HL-60 (cell line): Measurements from ENCODE around the gene ARHGEF12.

Experiments used
- DNase-seq, 2 experiments: peaks; one replicate each; pipeline ENCODE4 v3.0.0-alpha.2; 2010 to 2020; ENCODE audit warnings: low read depth in 1 of 2, low spot score in 1 of 2
- H3K27ac ChIP-seq: fragments of 250-450 bp; sonication (Bioruptor Pico); replicated peaks from 2 replicates; pipeline ENCODE4 v1.5.1; 2020; ENCODE audit warnings: mild to moderate bottlenecking, moderate library complexity
- H3K27me3 ChIP-seq: fragments of 250-450 bp; sonication (Bioruptor Pico); 2 replicates; pipeline ENCODE4 v1.5.1; 2021; ENCODE audit warnings: mild to moderate bottlenecking, moderate library complexity; ENCODE audit not compliant: insufficient read depth, poor library complexity, severe bottlenecking
- H3K4me3 ChIP-seq: replicated peaks from 2 replicates; pipeline ENCODE4 v1.5.1; 2011; ENCODE audit warnings: mild to moderate bottlenecking, control low read depth, low read length; ENCODE audit not compliant: insufficient read depth
- CTCF ChIP-seq: IDR thresholded peaks from one replicate; pipeline ENCODE4 v1.5.1; 2011; ENCODE audit warnings: low read length, control low read depth, inconsistent platforms; ENCODE audit not compliant: insufficient read depth
- GABPA ChIP-seq: IDR thresholded peaks from 2 replicates; pipeline ENCODE4 v1.6.1; 2012; ENCODE audit warnings: low read depth
- POLR2AphosphoS5 ChIP-seq: IDR thresholded peaks from 2 replicates; pipeline ENCODE4 v1.6.1; 2012; ENCODE audit warnings: low read depth
- REST ChIP-seq: IDR thresholded peaks from 2 replicates; pipeline ENCODE4 v1.6.1; 2012; ENCODE audit warnings: low read depth; ENCODE audit not compliant: insufficient replicate concordance
- SPI1 ChIP-seq: IDR thresholded peaks from 2 replicates; pipeline ENCODE4 v1.6.1; 2012; ENCODE audit warnings: low read depth, mild to moderate bottlenecking, borderline replicate concordance

Gene ARHGEF12

GRCh38 chr11:120513436-120514315, 177.5 kb downstream of the ARHGEF12 start:
- H3K27me3 ChIP-seq: peaks cover 9% of the 10 kb centered on the region
- TF ChIP-seq CTCF: no peak
- TF ChIP-seq REST: no peak
- no peak for TF ChIP-seq GABPA
- no peak for TF ChIP-seq SPI1
- no peak for TF ChIP-seq POLR2AphosphoS5
- no peak overlapping the region for H3K4me3 ChIP-seq
- DNase-seq: no peak
- H3K27ac ChIP-seq: no peak overlapping the region

- Histone ChIP-seq H3K27ac (no peak overlapping the region), H3K4me3 (no peak overlapping the region), H3K27me3 (peaks cover 9% of the 10 kb centered on the region)
- no peak for TF ChIP-seq SPI1
- no peak for TF ChIP-seq GABPA
- no peak for TF ChIP-seq POLR2AphosphoS5
- TF ChIP-seq REST: no peak
- TF ChIP-seq CTCF: no peak
- DNase-seq: no peak
Measured at GRCh38 chr11:120514541-120515121, 178.4 kb downstream of the ARHGEF12 start.

GRCh38 chr11:120515186-120515723, 179.0 kb downstream of the ARHGEF12 start:
- Histone ChIP-seq H3K4me3 (no peak overlapping the region), H3K27ac (no peak overlapping the region), H3K27me3 (peaks cover 9% of the 10 kb centered on the region)
- TF ChIP-seq SPI1 (no peak), POLR2AphosphoS5 (no peak), REST (no peak), GABPA (no peak), CTCF (no peak)
- no peak for DNase-seq
